GM19099 (cell line): ENCODE data around the gene ASB6.

Experiments
- POLR2A ChIP-seq: IDR thresholded peaks from 3 replicates; pipeline ENCODE4 v1.6.1; 2011; ENCODE audit warnings: low read depth; ENCODE audit not compliant: insufficient read length; ENCODE audit errors: extremely low read depth

The ASB6 gene

DNA sequence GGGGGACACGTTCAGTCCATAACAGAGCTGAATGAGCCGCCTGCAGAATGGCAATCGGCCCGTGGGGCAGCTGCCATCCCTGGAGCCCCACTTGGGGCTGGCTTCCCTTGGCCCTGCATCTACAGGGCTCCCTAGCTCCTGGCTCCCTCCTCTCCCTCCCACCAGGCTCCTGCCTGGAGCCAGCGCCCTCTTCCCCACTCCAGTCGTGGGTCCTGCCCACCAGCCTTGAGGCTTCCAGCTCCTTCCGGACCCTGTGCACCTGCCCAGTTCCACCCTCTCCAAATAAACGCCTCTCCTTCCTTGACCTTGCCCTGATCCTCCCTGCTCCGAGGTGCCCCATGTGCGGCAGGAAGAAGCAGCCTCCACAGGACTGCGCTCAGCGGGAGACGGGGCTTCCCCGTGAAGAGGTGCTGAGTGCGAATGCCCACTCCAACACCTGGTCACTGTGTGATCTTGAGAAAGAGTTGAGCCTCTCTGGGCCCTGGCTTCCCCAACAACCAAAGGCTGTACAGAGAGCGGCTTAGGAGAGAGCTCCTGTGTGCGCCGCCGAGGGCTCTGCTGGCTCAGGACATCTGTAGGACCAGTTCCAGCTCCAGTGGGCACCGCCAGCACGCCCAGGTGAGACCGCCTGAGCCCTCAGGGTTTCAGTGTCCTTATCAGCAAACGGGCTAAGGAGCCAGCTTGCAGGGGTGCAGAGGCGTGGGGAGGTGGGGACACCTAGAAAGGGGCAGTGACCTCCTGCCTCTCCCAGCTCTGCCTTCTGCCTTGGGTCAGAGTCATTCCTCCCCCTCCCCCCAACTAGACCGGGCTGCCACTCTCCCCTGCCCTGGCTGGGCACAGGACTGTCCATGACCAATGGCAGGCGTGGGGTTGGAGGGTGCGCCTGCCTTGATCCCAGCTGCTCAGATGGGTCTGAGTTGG is 33.1 kb downstream of the ASB6 start:
- no peak for TF ChIP-seq POLR2A

DNA sequence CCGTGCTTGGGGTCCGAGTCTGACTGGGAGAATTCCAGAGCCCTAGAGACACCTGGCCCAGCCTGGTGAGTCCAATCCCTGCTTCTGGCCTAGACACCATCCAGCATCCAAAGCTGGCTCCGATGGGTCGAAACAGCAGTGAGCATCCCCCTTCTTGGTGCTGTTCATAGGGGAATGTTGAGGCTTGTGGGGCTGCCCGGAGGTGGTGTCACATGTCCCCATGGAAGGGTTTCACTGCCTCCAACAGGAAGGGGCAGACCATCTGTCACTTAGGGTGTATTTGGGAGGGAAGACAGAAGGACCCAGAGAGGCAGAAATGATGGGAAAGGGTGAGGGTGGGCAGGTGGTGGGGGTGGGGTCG is 34.9 kb downstream of the ASB6 start:
- no peak for TF ChIP-seq POLR2A

DNA sequence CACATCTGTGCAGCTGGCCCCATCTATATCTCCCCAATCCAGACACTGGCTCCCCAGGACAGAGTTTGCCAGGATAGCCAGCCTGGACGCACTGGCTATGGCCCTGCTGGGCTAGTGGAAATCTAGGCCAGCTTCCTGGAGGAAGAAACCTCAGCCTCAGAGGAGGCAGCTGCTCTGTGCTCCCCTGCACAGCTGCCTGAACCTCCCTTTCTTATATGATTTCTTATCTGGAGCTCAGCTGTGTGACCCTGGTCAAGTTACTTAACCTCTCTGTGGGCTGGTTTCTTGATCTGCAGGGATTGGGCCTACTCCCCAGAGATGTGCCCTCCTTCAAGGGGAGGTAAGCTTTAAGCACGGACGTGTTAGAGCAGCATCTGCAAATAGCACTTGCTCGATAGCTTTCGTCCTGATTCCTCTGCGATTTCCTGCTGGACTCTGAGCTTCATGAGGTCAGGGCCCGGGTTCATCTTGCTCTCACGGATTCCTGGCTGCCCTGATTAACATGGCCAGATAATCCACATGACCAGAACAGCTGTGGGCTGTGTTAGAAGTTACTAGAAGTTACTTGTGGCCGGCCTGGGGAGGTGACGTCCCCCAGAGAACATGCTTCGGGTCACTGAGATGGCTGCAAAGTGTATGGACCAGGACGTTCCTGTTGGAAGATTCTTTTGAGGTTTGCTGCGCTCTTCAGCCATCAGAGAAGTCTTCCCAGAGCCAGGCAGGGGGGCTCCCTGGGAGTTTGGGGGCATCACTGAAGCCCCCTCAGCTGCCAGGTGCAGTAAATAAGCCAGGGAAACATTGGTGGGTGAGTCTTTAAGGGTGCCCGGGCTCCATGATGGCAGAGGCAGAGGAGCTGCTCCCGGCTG is 35.6 kb downstream of the ASB6 start:
- no peak for TF ChIP-seq POLR2A

DNA sequence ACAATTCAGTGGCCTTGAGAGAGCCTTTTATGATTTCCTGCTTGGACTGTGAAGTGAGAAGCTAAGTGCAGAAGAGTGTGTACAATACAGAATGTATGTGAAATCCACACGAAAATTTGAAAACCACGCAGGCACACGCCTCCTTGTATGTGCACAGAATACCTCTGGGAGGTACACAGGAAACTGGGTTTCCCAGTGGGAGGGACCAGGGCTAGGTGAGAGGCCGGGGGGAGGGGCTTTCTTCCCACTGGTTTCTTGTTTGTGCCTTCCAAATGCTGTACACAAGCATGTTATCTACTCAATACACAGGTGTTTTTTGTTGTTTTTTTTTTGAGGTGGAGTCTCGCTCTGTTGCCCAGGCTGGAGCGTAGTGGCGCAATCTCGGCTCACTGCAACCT is 37.2 kb downstream of the ASB6 start:
- TF ChIP-seq POLR2A, result no peak

DNA sequence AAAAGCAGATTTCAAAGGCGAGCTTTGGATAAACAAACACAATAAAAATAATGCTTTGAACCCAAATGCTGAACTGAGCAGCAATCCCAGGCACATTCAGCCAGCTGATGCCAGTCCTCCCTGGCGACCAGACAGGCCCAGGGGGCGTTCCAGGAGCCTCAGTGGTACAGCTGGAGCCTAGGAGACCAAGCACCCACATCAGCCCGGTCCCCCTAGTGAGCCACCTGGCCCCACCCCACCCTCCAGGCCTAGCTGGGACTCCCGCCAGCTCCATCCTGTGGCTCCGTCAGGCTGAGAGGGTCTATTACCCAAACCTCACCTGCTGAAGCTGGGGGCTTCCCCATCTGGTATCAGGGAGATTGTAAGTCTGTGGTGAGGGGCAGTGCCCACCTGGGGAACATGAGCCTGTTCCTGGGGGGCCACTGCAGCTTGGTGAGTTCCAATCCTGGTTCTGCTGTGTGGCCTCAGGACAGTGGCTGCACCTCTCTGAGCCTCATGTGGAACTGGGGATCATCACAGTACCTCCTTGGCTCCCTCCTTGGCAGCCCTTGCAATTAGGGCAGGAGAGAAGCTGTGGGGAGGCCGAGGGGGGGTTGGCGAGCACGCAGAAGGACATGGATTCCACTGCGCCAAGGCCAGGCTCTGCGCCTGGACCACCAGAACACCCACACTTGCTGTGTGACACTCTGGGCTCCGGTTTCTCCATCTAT is 37.7 kb downstream of the ASB6 start:
- TF ChIP-seq POLR2A, result no peak

DNA sequence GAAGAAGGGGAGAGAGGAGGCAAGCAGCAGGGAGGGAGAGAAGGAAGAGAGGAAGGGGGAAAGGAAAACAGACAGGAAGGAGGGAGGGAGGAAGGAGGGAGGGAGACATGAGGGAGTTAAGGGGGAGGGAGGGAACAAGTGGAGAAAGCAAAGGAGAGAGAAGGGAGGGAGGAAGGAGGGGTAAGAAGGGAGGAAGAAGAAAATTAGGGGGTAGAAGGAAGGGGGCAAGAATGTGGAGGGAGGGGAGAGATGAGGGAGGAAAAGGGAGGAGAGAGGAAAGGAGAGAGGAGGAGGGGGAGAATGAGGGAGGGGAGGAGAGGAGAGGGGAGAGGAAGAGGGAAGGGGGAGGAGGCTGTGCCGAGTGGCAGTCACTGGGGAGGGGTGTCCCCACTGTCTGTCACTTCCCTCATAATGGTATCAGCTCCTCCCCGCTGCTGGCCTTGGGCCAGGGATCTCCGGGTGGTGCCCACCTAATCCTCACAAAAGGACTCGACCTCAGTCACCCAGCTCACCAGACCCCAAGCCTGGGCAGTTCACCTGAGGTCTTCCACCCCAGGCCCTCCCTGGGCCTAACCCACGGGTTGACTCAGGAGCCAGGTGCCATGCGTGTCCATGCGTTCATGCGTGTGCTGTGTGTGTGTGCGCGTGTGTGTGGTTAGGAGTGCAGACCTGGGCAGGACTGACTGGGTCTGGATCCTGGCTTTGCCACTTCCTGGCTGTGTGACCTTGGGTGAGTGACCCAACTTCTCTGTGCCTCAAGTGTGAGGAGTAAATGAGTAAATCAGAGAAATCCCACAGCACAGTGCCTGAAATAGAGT is 39.1 kb downstream of the ASB6 start:
- TF ChIP-seq POLR2A, result no peak

DNA sequence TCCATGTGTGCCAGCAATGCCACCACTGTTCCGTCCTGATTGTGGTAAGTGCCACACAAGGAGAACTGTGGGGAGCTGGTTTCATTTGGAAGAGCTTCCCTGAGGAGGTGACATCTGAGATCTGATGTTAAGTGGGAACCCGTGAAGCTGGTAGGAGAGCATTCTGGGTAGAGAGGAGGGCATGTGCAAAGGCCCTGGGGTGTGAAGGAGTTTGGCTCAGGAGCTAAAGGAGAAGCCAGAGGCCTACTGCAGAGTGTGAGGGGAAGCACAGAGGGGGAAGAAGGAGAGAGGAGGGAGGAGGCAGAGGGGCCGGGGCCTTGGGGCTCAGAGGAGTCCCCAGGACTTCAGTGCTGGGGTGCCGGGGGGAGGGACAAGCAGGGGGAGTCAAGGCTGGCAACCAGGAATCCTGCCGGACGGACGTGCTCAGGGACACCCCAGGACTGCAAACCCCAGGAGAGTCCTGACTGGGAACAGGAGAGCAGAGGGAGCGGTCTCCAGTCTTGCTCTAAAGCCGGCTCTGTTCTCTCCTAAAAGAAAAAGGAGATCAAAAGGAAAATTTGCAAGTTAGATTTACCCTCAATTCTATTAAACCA is 40.8 kb downstream of the ASB6 start:
- TF ChIP-seq POLR2A, result no peak

DNA sequence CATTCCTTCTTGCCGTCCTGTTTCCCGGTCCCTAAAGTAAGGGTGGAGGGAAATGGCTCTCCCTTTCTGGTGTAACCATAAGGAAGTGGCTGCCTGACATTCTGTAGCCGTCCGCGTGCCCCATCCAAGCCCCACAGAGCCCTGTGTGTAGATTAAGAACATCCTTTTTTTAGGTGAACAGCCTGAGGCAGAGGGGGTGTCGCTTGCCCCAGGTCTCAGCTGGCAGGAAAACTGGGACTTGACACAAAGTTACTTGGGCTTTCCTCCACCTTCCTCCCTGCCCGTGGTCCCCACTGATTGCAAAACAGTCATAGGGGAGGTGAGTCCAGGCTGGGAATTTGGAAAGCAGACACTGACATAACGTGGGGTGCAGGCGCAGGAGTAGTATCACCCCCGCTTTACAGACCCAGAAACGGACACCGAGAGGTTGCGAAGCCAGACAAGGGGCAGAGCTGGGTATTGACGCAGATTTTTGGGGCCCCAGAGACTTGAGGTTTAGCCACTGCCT is 43.8 kb downstream of the ASB6 start:
- no peak for TF ChIP-seq POLR2A

DNA sequence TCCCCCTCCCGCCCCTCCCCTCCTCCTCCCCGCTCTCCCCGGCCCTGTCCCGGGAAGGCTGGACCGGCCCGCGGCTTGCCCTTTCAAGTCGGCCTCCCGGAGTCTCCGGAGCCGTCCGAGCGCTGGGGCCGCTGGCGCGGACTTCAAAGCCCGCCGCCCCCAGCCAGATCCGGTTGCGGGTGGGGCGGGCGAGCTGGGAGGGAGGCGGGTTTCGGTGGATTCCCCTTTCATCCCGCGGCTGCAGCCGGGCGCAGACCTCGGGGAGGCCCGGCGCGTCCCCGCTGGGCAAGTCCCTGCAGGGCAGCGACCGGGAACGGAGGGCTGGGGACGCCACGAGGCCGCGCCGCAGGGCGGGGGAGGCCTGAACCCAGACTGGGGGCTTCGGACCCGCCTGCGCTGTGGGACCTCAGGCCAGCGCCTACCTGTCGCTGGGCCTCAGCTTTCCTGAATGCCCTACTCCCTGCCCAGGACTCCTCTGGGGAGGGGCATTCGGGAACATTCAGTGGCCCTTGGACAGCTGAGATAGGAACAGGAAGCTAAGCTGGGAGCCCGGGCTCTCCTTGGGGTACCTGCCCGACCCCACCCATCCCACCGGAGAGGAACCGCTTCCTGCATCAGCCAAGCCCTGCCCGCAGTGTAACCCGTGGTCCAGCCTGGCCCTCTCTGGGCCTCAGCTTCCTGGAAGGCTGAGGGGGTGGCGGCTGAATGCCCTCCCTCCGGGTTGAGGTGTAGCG is 44.4 kb downstream of the ASB6 start:
- no peak for TF ChIP-seq POLR2A

DNA sequence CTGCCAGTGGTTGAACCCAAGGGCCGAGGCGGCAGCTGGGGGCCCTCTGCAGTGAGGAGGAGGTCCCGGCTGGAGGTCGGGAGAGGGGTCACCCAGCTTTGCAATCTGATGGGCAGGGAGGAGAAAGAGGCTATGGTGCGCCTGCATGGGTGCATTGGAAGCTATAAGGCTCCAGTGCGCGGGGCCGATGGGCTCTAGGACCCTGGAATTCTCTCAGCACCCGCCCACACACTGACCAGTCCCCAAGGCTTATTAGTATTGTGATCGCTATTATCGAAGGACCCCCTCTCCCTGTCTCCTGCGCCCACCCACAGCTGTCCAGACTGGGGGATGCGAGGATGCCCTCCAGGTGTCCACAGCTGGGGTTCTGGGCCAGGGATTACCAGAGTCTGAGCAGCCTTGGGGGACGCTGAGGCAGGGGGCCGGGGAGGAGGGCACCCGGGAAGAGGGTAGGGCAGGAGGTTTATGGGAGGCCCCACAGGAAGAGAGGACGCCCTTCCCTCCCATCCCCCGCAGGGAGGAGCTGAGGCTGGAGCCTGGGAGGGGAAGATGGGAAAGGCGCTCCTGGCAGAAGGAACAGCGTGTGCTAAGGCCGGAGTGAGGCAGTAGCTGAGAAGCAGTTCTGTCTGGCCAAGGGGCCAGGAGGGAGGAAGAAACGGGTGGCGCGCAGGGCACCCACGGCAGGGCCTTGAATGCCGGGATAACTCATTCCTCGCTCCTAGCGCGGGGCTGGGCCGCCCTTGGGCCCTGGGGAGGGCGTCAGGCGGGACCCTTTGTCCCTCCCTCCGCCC is 45.2 kb downstream of the ASB6 start:
- no peak for TF ChIP-seq POLR2A

DNA sequence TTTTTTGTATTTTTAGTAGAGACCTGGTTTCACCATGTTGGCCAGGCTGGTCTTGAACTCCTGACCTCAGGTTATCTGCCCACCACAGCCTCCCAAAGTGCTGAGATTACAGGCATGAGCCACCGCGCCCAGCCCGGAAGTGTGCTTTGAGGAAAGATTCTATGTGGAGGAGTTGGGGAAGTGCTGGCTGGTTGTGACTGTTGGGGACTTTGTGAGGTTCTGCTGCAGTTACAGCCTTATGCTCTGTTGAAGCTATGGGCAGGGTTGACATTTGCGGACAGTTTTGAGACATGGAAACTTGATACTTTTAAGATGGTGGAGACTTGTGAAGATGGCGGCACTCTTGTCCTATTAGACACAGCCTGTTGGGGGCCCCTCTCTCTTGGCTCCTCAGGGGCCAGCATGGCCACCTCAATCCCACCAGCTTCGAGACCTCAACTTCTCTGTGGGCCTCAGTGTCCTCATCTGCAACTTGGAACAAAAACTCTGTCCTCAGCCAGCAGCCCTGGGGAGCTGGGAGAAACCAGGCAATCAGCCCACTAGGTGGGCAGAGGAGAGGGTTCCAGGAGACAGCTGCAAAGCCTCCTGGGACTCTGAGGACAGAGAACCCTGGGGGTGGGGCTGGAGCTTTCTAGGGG is 45.9 kb downstream of the ASB6 start:
- TF ChIP-seq POLR2A, result no peak

DNA sequence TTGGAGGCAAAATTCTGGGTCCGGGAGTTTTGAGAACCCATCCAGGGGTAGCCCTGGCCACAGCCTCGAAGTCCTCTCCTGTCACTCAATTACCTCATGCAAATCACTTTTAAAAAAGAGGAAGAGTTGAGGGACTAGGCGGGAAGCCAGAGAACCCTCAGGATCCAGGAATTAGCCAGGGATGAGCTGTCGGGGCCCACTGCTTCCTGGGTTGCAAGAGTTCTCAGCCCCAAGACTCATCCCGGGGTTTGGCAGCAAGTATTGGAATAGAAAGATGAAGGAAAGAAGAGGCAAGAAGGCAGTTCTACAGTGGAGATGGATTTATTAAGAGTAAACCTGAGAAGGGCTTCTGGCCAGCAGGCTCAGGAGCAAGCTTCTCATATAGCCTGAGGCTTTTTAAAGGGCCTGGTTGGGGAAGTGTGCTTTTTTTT is 46.6 kb downstream of the ASB6 start:
- TF ChIP-seq POLR2A, result no peak

DNA sequence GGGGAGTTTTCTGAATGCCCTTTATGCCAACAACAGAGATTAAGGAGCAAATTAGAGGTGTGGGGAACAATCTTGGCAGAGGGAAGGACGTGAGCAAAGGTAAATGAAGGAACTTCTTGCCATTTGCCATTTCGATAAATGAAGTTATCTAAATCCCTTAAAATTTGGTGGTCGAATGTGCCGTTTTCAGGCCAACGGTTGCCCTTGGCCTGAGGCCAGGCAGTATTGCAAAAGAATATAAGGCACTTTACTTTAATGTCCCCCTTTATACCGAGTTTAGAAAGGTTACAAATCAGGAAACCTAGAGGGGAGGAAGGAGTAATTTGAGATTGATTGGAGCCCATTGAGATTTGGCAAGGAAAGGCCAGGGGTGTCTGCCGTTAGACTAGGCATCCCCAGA is 47.3 kb downstream of the ASB6 start:
- no peak for TF ChIP-seq POLR2A

DNA sequence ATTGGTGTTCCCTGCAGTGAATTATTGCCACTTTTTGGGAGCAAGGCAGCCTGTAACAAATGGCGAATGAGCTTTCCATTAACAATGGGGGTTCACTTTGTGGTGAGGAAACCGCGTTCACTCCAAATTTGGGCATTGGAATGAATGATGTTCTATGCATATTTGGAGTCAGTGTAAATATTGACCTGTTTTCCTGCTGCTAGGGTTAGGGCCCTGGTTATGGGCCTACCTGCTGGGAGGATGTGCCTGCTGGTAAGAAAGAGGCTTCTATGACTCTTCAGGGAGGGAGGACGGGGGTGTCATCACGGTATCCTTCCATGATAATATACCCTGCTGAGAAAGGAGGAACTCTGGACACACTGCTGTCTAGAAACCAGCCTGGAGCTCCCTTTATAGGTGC is 50.0 kb downstream of the ASB6 start:
- no peak for TF ChIP-seq POLR2A
